ENCODE data around the gene NDUFAF4. TPM values are rescaled to one million over a fixed set of nuclear protein-coding genes. Genes with fewer than 3 reads are reported as not detected.

The NDUFAF4 gene
- total and polyA plus RNA-seq, 10 of the 15 experiments (the other 5 are each of a cell fraction or from before 2014, with no cell fraction given), result 26.9 to 188 (median 76.9) TPM

- no peaks in the 10 kb centered on the region for H4K20me1 ChIP-seq (ENCODE audit: control insufficient read depth, insufficient read depth)
- peaks cover 0 to 1% of the 10 kb centered on the region in 2 experiments; a peak in 2 of 4 replicates for H3K27me3 ChIP-seq (replicated peaks in 1 of 2; ENCODE audit: control insufficient read depth in 2 of 2, insufficient read depth in 2 of 2, low read length in 1 of 2)
- DNase-seq (ENCODE audit: low read depth, low spot score) (no peak), FAIRE-seq (no peak), ATAC-seq (no peak)
- RAD21 ChIA-PET (ENCODE audit: unreplicated experiment), result interaction anchor here (1.6 kb wide), 1 partner anchor 147 kb away, joined by 4 read pairs; no protein-coding TSS in a partner anchor
- CTCF ChIA-PET, result interaction anchor here (1.2 to 2.5 kb wide), 4 partner anchors 10 to 13 kb away, joined by 3 to 10 read pairs (median 4); partner anchors contain the start of gene NDUFAF4
- no peak overlapping the region for H2AFZ ChIP-seq (ENCODE audit: control insufficient read depth, low read depth, low read length)
- SMC1A ChIA-PET (ENCODE audit: uncharacterized antibody, unreplicated experiment), result interaction anchor here (1.0 to 2.5 kb wide), 3 partner anchors 10 to 281 kb away, joined by 3 to 12 read pairs (median 3); no protein-coding TSS in a partner anchor
- no peaks in the 10 kb centered on the region for H3K36me3 ChIP-seq (ENCODE audit: control insufficient read depth in 2 of 2, insufficient read depth in 2 of 2, low read length in 1 of 2)
- no peaks in the 10 kb centered on the region for H3K79me2 ChIP-seq (ENCODE audit: control insufficient read depth, insufficient read depth, low read length)
- H3K27ac ChIP-seq (ENCODE audit: control insufficient read depth, insufficient read depth), result no peak overlapping the region
- no peak overlapping the region for H3K4me3 ChIP-seq
- H3K9ac ChIP-seq (ENCODE audit: control insufficient read depth, insufficient read depth, low read length), result no peak overlapping the region
- no peaks in the 10 kb centered on the region for H3K9me3 ChIP-seq (replicated peaks; ENCODE audit: control insufficient read depth, insufficient read depth, low read length)
- H3K4me1 ChIP-seq (ENCODE audit: control insufficient read depth, insufficient read depth, low read length), result no peaks in the 10 kb centered on the region
- in situ Hi-C loops (cut with MboI), result no loop called here
- WGBS (ENCODE audit: insufficient coverage, insufficient replicate concordance, low lambda C conversion rate, missing lambda C conversion rate), result 71% methylated on average over 4 of the region's 4 CpGs
- intact Hi-C loops (cut with micrococcal nuclease; ENCODE audit: unreplicated experiment), result no loop called here
- no peak overlapping the region for H3K4me2 ChIP-seq (ENCODE audit: control insufficient read depth, insufficient read depth)
- TF ChIP-seq MYC (IDR thresholded peaks at IDR 0.05; ENCODE audit: insufficient read depth, insufficient read length, insufficient replicate concordance, low read length, severe bottlenecking) (no peak), NFXL1 (IDR thresholded peaks at IDR 0.05; ENCODE audit: borderline replicate concordance) (no peak), SUZ12 (IDR thresholded peaks at IDR 0.05; ENCODE audit: unreplicated experiment) (no peak), RUNX3 (IDR thresholded peaks at IDR 0.05; ENCODE audit: low read length) (no peak), PRDM15 (CRISPR knock-in tag; IDR thresholded peaks at IDR 0.05) (no peak), SP1 (IDR thresholded peaks at IDR 0.05; ENCODE audit: low read depth, low read length) (no peak), ATF7 (IDR thresholded peaks at IDR 0.05; ENCODE audit: low read depth) (no peak), CBX5 (IDR thresholded peaks at IDR 0.05; ENCODE audit: low read depth) (no peak), RCOR1 (conservative IDR thresholded peaks at IDR 0.05; ENCODE audit: low read depth, low read length) (no peak), ZNF217 (IDR thresholded peaks at IDR 0.05) (no peak), SIX5 (IDR thresholded peaks at IDR 0.05; ENCODE audit: low read depth, low read length, severe bottlenecking) (no peak), ZZZ3 (IDR thresholded peaks at IDR 0.05; ENCODE audit: control insufficient read depth, insufficient read length, low read depth) (no peak), WRNIP1 (IDR thresholded peaks at IDR 0.05; ENCODE audit: borderline replicate concordance, low read depth, low read length) (no peak), KAT2A (conservative IDR thresholded peaks at IDR 0.05; ENCODE audit: control insufficient read depth, low read depth, low read length) (no peak), CTCF (IDR thresholded peaks at IDR 0.05 in 2 of 3, conservative IDR thresholded peaks at IDR 0.05 in 1 of 3; ENCODE audit: control insufficient read depth in 2 of 3, extremely low read depth in 1 of 3, insufficient read depth in 1 of 3, low read depth in 3 of 3, low read length in 3 of 3) (no peak), ATF3 (IDR thresholded peaks at IDR 0.05; ENCODE audit: borderline replicate concordance, extremely low read depth, low read depth, low read length) (no peak), IKZF1 (conservative IDR thresholded peaks at IDR 0.05) (no peak), TCF7 (IDR thresholded peaks at IDR 0.05; ENCODE audit: borderline replicate concordance) (no peak), NR2C1 (IDR thresholded peaks at IDR 0.05) (no peak), NR2F1 (conservative IDR thresholded peaks at IDR 0.05) (no peak)
- POLR2A ChIA-PET, result no interaction called here
- BruUV-seq (replicated peaks), result no TSS peak
These were observed 14.1 kb upstream of the NDUFAF4 start for GRCh38 chr6:96911751-96912150.

All from GM12878 (cell line).